Peyer's patch (tissue), 4 donors: ENCODE results near the gene LRRC47.

Experiments used
- CTCF ChIP-seq, 6 experiments: fragments of 450-650 bp in 4 of 6; fragments of 200-600 bp in 2 of 6; sonication (generic) in 1 of 6; IDR thresholded peaks; one replicate each; pipeline ENCODE4 v1.5.1; 2017 to 2019; ENCODE audit warnings: antibody characterized with exemption in 6 of 6, mild to moderate bottlenecking in 3 of 6, moderate library complexity in 1 of 6
- POLR2A ChIP-seq, 2 donors: fragments of 450-650 bp; IDR thresholded peaks; one replicate each; pipeline ENCODE4 v1.5.1; 2017; ENCODE audit warnings: antibody characterized with exemption in 2 of 2, mild to moderate bottlenecking in 2 of 2, moderate library complexity in 2 of 2

- TF ChIP-seq CTCF (IDR thresholded peaks at IDR 0.05) (no peak), POLR2A (IDR thresholded peaks at IDR 0.05) (no peak)
Measured at GRCh38 chr1:3834701-3835100, 38.4 kb upstream of the LRRC47 start.
